CD4-positive, alpha-beta T cell treated with Interleukin-15 for 4 hours (primary cell): ENCODE measurements around the gene EXOC6.
A peak's percentile ranks its signal among the peaks of the same experiment; 100 is the strongest.

Experiments used
- DNase-seq: peaks from one replicate; pipeline ENCODE4 v3.0.0-alpha.2; 2020; ENCODE audit warnings: low spot score

Gene EXOC6, protein sequence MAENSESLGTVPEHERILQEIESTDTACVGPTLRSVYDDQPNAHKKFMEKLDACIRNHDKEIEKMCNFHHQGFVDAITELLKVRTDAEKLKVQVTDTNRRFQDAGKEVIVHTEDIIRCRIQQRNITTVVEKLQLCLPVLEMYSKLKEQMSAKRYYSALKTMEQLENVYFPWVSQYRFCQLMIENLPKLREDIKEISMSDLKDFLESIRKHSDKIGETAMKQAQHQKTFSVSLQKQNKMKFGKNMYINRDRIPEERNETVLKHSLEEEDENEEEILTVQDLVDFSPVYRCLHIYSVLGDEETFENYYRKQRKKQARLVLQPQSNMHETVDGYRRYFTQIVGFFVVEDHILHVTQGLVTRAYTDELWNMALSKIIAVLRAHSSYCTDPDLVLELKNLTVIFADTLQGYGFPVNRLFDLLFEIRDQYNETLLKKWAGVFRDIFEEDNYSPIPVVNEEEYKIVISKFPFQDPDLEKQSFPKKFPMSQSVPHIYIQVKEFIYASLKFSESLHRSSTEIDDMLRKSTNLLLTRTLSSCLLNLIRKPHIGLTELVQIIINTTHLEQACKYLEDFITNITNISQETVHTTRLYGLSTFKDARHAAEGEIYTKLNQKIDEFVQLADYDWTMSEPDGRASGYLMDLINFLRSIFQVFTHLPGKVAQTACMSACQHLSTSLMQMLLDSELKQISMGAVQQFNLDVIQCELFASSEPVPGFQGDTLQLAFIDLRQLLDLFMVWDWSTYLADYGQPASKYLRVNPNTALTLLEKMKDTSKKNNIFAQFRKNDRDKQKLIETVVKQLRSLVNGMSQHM

DNA sequence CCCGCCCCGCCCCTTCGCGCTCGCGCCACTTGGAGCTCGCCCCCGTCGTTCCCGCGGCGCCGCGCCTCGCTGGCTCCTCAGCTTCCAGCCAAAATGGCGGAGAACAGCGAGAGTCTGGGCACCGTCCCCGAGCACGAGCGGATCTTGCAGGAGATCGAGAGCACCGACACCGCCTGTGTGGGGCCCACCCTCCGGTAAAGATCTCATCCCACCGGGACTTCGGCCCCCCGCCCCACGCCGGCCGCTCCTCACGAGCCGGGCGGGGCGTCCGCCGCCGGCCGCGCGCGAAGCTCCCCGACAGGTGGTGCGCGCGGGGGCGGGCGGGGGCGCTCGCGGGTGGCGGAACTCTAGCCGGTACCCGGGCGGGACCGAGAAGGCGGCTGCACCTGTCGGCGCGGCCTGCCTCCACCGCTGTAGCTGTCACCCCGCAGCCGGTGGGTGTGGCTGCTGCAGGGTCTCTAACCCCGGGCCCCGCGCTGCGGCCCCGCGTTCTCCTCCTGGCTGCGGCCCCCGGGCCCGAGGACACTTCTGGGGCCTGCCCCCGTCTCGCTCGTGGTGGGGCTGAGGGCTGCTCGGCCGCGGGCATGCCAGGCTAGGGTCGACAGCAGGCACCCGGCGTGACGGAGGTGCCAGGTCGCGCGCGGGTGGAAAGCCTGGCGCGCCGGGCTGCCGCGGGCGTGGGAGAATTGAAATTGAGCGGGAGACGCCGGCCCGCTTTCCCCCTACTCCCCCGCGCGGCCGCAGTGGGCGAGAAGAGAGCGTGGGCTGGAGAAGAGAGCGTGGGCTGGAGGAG, at the start of gene EXOC6:
TSS of gene EXOC6 (plus strand) at position 80 of the 793 bp plus-strand sequence. CDS start at position 94, 14 bp downstream.
- peak; percentile 84 for DNase-seq

DNA sequence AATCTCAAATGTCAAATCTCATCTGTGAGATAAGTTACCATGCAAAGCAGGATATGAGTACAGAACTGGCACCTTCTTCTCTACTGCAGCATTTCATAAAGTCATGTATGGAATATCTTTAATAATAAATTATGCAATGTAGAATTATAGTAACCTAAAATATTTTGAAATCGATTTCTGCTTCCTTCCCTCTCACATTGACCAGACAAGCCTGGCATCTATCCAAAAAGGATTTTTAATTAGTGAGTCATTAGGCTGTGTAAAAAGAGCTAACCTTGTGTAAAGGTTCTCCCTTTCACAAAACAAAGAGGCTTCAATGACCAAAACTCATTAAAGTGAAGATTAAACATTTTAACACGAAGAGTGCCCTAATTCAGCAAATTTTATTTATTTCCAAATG, 48.8 kb upstream of the EXOC6 start:
- no peak for DNase-seq

DNA sequence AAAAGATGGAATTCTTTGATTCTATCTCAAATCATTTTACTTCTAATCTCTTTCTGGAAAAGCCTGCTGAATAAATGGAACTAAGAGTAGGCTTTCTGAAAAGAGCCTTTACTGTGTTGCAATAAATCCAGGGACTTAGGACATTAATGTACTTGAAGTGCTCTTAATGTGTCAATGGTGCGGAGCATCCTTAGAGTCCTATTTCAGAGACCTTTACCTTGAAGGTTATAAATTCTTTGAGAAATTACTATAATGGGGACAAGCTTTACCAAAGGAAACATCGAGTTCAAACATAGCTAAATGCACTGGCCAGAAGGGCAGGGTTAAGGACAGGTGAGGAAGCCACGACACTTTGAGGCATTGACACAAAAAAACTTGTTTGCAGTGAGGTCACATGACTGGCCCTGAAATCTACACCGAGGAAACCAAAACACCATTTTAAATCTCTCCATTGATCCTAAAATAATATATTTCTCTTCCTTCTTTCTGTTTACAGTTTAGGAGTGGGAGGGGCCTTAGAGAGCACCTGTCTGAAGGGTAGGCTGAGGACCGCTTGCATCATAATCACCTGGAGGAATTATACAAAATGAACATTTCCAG, 48.1 kb upstream of the EXOC6 start:
- DNase-seq = no peak

DNA sequence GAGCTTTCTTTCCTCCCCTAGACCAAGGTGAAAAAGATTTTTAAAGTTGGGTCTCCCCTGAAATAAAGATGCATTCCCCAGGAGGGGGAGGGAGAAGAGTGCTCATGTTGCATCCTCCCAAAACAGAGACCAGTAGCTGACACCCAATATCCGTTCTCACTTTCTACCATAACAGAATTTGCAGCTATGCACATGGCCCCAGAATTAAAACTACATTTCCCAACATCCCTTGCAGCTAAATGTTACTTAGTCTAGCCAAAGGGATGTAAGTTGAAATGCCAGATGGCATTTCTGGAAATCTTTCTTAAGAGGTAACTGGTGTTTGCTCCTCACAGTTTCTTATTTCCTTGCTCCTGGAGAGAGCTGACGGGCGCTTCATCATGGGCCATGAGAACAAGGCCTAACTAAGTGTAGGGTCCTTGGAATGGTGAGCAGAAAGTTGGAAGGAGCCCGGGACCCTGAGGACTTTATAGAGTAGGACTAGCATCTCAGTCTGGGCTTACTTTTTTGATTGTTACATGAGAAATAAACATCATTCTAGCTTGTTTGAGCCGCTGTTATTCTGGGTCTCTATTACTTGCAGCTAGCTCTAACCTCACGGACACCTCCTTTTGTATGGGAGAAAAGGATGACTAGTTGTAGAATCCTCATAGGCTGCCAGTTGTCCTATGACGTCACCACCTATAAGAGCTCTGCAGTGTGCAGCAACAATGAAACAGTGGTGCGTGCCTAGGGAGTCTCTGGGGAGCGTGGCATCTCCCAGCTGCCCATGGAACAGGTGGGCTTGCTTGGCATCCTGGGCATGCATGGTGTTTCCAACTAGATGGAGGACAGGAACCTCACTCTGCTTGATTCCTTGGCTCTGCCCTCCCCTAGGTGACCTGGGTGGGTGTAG, 46.1 kb upstream of the EXOC6 start:
- no peak for DNase-seq

DNA sequence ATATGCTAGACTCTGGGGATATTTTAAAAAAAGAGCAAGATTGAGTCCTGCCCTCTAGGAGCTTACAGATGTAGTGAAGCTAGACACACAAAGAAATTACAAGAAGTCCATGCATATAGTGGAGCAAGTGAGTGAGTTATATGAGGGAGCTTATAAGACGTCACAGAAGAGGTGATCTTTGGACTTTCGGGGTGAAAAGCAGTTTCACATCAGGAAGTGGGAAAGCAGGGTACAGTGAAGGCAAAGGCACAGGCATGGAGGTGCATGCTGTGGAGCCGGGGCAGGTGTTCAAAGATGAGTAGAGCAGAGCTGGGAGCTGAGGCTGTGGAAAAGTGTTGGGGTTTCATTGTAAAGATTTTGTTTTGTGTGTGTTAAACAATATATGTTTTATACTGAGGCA, 38.5 kb upstream of the EXOC6 start:
- DNase-seq = no peak

DNA sequence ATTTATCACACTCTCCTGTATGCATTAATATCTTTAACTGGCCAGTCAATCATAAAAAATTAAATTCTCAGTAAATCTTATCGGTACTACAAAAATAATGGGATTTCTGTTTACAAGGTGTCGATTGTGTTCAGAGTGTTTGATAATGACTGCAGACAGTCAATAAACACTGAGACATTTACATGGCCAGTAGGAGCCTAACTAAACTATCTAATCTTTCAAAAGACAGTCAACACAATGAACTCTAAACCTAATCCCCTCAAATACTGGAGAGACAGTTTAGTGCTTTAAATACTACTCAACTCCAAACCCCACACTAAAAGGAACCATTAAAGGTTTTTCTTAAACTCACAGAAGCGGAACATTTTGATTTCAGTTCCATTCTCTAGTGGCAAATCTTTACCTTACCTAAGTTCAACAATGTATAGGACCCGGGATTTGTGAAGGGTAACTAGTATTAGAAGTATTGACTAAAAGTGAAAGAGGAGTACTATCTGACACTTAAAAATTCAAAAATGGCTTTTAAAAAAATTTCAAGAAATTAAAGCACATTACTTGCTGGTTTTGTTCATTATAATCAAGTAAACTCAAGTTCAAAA, 37.3 kb upstream of the EXOC6 start:
- no peak for DNase-seq

DNA sequence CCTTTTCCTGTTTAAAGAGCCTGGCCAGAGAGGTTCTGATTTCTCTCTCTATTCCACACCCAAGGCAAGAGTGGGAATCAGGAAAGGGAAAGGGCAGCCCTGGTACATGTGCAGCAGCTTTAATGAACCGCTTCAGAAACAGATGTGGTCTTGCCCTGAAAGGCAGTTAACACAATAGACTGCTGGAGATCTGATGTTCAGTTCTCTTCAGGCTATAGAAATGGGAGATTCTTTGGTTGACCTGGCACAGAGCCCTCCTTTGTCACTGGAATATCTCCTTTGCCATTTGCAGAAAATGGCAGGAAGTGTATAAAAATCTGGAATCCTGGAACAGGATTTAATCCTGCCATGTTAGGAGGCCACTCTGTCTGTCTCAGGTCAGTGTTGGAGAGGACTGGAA, 36.3 kb upstream of the EXOC6 start:
- no peak for DNase-seq

DNA sequence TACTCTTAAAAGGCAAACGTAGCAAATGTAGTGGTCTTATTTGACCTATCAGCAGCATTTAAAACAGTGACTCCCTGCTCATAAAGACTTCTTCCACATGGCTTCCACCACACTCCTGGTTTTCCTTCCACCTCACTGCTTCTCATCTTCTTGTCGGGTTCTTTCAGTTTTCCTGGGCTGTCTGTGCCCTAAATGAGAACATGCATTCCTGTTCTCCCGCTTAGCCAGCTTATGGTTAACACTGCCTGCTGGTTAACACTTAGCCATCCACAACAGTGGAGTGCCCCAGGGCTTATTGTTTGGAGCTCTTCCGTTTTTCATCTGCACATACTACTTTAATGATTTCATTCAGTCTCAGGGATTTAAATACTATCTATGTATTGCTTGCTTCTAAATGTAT, 34.3 kb upstream of the EXOC6 start:
- no peak for DNase-seq

DNA sequence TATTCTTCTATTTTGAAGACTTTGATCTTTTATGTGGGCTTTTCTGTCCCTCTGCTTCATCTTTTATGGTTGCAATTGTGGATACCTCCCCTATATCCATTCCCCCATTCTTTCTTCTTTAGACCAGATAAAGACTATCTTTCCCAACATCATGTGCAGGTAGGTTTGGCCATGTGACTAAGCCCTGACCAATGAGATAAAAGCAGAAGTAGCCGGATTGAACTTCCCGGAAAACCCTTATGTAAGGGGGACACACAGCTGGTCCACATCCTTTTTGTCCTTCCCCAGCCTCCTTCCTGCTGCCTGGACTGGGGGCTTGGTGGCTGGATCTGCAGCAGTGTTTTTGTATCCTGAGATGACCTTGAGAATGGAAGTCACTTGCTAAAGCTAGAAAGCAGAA, 33.5 kb upstream of the EXOC6 start:
- no peak for DNase-seq

DNA sequence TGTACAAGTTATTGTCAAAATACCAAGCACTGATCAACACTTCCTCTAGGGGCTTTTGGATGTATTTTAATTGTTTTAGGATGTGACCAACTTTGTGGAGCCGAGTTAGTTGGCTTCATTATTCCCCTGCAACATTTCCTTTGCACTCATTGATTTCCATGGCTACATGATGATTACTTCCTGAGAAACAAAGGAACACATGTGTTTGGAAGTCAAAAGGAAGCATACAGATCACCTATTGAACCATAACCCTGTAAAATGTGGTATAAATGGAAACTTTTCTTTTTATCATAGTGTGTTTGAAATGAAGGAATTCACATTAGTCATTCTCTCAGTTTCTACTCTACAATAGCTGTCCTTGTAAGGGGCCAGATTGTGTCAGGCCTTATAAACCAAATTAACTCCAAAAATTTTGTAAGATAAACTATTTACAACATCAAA, 32.2 kb upstream of the EXOC6 start:
- DNase-seq = no peak

DNA sequence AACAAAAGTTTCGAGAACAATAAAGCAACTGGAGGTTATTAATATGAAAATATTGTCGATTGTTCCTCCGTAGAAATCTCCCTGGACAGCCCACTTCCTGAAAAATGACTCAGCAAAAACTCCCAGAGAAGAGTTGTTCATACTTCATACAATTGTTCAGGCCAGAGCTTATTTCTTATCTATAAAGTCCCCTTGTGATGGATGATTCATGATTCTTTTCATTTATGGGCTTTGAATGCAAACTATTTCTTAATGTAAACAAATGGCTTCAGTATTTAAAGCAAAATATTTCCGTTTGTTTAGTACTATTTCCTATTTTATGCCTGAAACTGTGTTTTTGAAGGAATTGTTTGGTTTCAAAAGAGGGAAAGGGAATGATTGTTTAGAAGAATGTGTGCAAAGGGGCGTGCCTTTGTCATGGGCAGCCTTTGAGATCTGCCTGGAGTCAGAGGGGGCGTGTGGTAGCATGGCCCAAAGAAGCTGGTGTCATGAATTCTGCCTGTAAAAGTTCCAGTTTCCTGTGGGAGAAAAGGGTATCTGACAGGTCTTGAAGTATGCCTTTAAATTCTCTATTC, 26.2 kb upstream of the EXOC6 start:
- DNase-seq = peak; percentile 4

DNA sequence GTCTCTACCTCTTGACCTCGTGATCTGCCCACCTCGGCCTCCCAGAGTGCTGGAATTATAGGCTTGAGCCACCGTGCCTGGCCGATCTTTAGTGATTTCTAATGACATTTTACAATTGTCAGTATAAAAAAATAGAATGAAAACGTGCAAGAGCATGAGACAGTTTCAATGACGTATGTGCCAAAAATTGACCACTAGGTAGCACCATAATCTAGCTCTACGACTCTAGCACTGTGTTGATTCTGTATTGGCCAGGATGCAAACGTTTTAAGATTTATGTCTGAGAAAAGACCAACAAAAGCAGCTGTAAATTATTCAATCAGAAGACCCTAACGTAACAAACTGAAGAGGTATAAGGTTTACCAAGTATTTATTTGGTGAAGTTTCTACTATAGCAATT, 25.4 kb upstream of the EXOC6 start:
- DNase-seq = no peak

DNA sequence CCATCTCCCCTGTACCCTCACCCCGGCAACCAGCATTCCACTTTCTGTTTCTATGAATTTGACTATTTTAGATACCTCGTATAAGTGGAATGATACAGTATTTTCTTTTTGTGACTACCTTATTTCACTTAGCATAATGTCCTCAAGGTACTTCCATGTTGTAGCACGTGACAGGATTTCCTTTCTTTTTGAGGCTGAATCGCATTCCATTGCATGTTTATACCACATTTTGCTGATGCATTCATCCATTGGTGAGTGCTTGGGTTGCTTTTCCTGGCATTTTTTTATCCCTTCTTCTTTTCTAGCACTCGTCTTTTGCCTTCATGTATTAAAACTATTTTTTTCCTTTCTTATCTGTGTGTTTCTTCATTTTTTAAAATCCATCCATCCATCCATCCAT, 22.3 kb upstream of the EXOC6 start:
- DNase-seq = no peak

DNA sequence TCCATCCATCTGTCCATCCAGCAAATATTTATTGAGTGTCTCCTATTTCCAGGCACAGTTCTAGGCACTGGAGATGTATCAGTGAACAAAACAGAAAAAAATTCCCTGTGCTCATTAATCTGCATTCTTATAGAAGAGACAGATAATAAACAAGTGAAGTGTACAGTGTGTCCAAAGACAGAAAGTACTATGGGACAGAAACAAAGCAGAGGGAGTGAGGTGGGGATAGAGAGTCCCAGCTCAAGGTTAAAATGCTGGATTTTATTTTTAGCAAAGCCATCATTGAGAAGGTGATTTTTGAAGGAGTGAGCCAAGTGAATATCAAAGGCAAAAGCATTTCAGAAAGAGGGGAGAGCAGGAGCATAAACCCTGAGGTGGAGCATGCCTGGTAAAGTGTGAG, 21.8 kb upstream of the EXOC6 start:
- no peak for DNase-seq

DNA sequence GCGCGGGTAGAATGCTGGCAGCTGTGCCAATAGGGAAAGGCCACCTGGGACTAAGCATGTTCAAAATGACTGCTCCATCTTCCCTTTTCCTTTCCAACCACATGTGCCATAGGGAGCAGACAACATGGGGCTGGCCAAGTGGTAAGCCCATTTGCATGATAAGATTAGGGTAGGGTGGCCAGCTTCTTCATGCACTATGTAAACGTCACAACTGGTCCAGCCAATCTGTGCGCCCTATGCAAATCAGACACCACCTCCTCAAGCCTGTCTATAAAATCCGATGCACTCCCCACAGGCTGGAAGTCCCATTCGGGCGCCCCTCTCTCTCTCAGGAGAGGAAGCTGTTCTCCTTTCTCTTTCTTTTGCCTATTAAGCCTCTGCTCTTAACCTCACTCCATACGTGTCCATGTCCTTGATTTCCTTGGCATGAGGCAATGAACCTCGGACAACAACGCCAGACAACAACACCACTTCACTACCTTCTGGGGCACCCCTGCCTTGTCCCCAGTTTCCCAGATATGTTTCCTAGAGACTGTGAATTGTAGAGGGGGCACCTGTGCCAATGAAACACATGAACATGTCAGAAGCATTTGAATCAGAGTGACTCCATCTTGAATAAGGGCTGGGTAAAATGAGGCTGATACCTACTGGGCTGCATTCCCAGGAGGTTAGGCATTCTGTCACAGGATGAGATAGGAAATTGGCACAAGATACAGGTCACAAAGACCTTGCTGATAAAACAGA, 19.1 kb upstream of the EXOC6 start:
- DNase-seq = no peak

DNA sequence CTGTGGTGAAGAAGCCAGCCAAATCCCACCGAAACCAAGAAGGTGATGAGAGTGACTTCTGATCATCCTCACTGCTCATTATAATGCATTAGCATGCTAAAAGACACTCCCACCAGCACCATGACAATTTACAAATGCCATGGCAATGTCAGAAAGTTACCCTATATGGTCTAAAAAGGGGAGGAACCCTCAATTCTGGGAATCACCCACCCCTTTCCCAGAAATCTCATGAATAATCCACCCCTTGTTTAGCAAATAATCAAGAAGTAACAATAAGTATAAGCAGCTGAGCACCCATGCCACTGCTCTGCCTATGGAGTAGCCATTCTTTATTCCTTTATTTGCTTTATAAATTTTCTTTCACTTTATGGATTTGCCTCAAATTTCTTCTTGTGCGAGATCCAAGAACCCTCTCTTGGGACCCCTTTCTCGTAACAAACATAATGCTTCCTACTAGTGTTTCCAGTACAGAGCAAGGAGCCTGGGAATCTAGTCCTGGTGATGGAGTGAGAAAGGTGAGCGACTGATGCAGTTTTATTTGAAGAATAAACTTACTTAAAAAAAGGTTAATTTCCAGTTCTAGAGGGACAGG, 18.4 kb upstream of the EXOC6 start:
- DNase-seq = no peak

DNA sequence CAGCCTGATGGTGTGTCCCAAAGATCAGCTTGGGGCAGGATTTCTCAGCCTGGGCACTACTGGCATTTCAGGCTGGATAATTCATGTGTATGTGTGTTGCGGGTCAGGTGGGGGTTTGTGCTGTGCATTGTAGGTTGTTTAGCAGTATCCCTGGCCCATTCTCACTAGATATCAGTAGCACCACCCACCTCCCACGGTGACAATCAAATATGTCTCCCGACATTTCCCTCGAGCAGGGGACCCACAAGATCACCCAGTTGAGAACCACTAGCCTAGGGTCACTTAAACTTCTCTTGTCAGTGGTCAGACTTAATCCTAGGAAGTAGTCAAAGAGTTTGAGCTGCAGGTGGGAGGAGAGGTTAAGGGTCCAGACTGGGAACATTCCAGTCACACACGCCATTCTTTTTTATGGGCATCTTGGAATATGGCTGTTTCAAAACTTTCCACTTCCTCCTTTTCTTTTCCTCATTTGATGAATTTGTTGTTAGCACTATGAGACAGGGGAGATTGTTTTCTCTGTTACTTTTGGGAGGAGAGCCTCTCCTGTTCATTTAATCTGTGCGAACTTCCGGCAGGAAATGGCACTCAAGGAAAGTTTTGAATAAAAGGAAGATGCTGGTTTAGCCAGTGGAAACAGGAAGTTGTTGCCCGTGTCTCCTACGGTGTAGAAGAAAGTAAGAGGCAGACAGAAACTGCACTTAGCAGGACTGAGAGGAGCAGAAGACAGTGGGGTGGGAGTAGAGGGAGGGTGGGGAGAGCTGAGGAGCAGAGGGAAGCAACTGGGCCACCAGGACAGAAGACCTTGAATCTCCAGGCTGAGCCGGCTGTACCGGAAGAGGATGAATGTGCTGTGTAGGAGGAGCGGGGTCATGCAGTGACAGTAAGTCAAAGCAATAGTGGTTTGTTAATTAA, 17.6 kb upstream of the EXOC6 start:
- DNase-seq = peak; percentile 1

DNA sequence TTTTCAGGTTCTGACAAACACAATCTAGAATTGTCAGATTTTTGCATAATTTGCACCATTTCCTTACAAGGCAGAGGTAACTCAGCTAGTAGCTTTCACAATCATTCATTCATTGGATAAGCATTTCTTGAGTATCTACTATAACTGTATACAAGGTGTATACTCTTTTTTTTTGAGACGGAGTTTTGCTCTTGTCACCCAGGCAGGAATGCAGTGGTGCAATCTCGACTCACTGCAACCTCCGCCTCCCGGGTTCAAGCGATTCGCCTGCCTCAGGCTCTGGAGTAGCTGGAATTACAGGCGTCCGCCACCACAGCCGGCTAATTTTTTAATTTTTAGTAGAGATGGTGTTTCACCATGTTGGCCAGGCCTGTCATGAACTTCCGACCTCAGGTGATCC, 16.2 kb upstream of the EXOC6 start:
- DNase-seq = no peak
